C4-2B (cell line): Measurements from ENCODE around the gene PARVA.

Source experiments
- ZFX ChIP-seq: fragments of 450-650 bp; IDR thresholded peaks from 2 replicates; pipeline ENCODE4 v1.6.1; 2017
- TF ChIP-seq, protein P1 (sequence below): fragments of 450-650 bp; conservative IDR thresholded peaks from 2 replicates; pipeline ENCODE4 v1.5.1; 2017; ENCODE audit warnings: mild to moderate bottlenecking

- TF ChIP-seq, protein P1, sequence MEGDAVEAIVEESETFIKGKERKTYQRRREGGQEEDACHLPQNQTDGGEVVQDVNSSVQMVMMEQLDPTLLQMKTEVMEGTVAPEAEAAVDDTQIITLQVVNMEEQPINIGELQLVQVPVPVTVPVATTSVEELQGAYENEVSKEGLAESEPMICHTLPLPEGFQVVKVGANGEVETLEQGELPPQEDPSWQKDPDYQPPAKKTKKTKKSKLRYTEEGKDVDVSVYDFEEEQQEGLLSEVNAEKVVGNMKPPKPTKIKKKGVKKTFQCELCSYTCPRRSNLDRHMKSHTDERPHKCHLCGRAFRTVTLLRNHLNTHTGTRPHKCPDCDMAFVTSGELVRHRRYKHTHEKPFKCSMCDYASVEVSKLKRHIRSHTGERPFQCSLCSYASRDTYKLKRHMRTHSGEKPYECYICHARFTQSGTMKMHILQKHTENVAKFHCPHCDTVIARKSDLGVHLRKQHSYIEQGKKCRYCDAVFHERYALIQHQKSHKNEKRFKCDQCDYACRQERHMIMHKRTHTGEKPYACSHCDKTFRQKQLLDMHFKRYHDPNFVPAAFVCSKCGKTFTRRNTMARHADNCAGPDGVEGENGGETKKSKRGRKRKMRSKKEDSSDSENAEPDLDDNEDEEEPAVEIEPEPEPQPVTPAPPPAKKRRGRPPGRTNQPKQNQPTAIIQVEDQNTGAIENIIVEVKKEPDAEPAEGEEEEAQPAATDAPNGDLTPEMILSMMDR, result no peak
- no peak for TF ChIP-seq ZFX
Measured at GRCh38 chr11:12556788-12557384, 179.5 kb downstream of the PARVA start.
